NCI-H1930 (cell line): ENCODE data around the gene MAP3K7.
A peak's percentile ranks its signal among the peaks of the same experiment; 100 is the strongest.

Source experiments
- DNase-seq, 2 experiments: peaks; one replicate each; lab custom pipeline; 2025; lab: John Stamatoyannopoulos, UW

Gene MAP3K7

DNA sequence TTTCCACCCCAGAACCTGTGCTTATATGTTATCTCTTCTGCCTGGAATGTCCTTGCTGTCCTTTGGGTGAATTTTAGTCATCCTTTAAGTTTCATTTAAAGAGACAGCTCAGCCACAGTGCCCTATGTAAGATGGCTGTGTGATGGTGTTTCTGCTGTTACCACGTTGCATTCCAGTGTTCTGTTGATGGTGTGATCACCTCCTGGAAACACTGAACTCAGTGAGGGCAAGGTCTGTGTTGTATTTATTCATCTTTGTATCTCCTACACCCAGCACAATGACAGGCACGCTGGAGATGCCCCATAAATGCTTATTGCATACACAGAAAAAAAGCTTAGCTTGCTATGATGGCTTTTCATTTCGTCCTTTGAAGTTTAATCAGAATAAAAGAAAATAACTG is 102.5 kb downstream of the MAP3K7 start:
- DNase-seq, result no peak

DNA sequence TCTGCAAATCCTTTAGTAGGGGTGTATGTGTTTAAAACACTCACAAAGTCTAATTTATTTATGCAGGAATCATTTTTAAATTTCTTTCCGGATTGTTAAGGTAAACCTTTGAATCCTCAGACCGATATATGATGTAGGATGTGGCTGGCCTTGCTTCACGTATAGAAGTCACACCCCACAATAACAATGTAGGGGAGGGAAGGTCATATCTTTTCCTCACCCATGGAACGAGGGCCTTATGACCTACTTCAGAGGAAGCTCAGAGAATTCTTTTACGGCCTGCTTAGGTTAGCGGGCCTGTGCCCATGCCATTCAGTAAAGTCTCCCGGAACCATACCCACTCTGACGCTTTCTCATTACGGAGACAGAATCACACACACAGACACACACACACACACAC is 102.9 kb downstream of the MAP3K7 start:
- DNase-seq, result no peak

DNA sequence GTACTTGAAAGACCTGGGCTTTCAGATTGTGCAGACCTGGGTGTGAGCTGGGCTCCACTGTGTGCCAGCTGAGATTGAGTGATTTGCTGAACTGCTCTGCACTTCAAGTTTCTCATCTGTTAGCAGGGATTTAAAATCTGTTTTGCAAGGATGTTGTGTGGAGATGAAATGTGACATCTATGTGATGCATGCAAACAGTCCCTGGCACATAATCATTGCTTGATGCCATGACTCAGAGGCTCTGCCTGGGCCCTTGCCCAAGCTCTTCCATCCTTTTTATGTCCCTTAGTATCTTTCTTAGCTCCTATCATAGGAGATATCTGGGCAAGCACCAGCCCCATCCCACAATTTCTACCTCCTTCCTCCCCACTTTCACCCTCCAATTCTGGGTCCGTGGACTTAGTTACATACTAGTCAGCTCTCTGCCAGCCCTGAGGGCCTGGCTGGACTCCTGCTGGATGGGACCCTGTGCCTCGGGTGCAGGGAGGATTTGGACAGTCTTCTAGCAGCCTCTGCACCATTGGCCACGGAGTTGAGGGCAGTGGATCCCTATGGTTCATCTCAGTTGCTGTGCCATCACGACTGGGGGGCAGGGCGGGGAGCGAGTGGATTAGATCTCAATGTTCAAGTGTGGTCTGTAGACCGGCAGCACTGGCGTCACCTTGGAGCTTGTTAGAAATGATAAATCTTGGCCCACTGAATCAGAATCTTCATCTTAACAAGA is 103.6 kb downstream of the MAP3K7 start:
- no peak for DNase-seq

DNA sequence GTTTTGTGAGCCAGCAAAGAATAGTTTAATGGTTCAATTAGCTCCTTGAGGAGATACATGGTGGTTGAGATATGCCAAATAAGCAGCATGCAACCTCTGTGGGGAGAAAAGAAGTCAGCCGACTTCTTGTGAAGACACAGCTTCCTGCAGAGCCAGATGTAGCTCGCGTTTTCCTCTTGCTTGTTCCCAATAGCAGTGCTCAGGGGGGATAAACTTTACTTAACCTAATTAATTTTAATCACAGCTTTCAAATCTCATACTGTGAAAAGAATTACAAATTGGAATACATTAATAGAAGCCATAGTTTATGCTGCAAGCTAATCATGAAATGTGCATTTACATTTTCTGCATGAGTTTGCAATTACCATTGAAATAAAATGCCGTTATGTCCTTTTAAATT is 106.2 kb downstream of the MAP3K7 start:
- no peak for DNase-seq

DNA sequence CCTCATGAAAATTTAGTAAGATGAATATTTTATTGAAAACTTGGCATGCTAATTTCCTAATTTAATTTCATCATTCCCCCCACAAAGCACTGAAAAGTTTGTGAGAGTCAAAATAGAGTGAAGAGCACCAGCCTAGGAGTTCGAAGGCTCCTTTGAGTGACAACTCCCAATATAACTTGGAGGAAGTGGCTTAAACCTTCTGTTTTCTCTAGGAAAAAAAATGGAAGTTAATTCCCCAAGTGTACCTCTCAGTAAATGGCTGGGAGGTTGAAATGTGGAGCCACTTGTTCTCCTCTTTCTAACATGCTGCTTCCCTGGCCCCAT is 107.3 kb downstream of the MAP3K7 start:
- no peak for DNase-seq

DNA sequence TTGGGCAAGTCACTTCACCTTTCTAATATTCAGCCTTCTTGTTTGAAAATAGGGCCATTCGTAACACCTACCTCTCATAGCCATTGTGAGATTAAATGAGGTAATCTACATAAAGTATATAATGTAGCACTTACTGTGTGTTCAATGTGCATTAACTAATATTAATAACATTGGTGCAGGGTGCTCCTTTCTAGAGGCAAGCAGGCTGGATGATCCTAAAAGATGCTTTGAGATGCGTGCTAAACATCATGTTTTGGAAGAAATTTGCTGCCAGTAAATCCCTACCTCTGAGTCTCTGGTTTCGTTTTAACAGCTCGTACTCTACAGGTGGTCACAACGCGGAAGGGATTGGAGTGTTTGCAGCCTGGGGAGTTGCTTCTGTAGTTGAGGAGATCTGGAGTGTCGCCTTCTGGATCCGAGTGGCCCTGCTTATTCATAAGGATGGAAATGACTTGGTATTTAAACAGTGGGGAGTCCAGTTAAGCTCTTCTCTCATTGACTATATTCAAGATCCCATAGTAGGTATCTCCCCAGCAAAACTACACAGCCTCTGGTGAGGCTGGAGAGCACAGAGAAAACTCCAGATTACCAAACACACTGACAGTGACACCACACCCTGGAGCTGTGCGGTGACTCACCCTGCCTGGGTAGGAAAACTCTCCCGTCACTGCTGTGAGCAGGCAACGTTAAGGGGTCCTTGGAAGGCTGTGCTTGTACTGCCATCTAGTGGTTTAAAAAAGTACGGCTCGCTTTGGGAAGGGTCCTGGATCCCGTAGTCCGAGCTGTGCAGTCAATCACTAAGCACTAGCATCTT is 107.9 kb downstream of the MAP3K7 start:
- peak; percentile 10 to 68 for DNase-seq

DNA sequence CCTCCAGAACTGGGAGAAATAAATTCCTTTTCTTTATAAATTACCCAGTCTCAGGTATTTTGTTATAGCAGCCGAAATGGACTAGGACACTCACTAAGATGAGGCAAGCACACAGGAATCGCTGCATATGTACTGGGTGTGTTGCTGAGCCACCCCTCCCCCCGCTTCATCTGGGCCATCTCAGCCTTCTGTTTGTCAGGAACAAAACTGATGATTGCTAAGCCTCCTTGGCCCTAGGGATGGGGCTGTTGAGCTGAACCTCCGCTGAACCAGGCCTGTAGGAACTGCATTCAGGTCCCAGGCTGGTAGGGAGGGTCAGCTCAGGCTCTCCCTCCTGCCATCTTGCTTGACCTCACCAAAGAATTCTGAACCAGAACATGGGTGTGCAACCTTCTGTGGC is 108.6 kb downstream of the MAP3K7 start:
- DNase-seq, result no peak

DNA sequence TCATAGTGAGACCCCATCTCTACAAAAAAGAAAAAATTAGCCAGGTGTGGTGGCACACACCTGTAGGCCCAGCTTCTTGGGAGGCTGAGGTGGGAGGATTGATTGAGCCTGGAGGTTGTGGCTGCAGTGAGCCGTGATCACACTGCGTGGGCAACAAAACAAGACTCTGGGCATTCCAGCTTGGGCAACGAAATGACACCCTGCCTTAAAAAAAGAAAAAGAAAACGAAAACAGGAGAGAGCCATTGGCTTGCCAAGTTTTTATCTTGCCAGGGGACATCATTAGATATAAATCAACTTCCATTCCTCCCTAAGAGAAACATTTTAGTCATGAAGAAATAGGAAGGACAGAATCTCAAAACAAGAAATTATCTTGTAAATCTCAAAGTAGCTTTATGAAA is 109.5 kb downstream of the MAP3K7 start:
- no peak for DNase-seq

DNA sequence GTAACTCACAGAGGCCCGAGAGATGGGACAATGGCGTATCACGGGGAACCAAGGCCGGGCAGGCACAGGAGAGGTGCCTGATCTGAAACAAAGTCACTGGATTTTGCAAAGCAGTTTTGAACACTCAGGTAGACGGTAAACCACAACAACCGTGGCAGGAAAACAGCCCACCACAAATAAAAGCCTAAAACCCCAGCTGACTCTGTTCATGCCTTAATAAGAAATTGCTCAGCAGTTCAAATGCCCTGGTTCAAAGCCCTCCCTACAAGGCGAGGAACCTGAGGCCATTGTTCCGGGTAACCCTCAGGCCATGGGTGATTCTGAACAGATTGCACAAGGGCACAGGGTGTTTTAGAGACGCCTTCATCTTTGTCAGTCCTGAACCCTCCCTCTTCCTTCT is 114.2 kb downstream of the MAP3K7 start:
- no peak for DNase-seq

DNA sequence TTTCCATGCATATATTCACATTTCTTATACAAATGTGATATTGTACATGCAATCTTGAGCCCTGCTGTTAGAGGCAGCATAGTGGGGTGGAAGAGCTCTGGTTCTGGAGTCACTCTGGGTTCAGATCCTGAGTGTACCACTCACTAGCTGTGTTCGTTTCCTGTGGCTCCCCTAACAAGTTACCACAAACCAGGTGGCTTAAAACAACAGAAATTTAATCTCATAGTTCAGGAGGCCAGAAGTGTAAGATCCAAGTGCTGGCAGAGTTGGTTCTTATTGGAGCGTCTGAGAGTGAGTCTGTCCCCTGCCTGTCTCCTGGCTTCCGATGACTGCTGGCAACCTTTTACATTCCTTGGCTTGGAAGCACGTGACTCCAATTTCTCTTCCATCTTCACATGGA is 115.6 kb downstream of the MAP3K7 start:
- no peak for DNase-seq

DNA sequence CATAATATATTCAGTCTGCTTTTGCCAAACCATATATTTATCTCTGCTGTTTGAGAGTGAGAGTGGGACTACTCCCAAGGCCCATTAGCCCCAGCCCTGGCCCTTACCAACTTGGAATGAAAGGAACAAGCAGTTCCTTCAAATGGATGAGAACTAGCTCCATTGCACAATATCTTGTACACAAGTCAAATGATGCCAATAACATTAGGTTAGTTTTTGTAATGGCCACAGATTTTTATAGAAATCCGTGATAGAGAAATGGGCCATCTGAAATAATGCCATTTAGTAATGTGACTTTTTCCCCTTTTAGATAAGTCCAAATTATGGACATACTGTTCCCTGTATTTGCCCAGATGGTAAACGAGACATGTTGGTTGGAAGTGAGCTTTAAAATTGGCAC is 117.0 kb downstream of the MAP3K7 start:
- DNase-seq, result no peak

DNA sequence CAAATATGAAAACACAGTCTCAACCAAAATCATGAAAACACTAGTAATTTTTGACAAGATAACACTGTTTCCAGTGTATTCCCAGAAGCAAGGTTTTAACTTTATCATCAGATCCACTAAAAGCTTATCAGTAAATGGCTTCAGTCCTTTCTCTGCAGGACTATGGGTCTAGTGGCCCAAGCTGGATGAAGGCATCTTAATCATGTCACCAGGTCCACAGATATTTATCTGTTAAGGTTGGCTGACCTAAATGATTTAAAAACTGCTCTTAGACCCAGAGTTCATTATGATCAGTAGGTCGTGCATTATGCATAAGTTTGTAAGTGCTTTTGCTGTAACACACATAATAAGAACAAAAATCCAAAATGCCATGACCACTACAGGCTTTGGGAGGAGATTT is 118.0 kb downstream of the MAP3K7 start:
- no peak for DNase-seq

DNA sequence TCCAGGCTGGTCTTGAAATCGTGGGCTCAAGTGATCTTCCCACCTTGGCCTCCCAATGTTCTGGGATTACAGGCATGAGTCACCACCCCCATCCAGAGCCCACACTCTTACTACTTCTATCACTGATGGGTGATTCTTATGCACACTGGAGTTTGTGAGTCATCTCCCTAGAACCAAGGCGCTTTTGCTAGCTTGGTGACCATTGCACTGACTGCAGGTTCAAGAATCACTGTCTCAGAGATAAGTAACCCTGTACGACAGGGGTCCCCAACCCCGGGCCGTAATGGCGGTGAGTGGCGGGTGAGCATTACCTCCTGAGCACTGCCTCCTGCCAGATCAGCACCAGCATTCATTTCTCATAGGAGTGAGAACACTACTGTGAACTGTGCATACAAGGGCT is 118.8 kb downstream of the MAP3K7 start:
- no peak for DNase-seq

DNA sequence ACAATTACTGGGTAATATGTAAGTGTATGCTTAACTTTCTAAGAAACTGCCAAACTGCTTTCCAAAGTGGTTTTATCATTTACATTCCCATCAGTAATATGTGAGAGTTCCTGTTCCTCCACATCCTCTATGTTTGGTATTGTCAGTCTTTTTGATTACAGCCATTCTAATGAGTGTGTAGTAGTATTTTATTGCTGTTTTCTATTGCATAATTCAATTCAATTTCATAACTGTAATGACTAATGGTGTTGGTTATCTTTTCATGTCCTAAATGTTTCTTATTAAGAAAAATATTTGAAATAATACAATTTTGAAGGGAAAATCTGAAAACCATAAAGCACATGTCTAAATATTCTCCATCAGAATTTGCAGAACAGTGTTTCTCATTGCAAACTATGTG is 119.3 kb downstream of the MAP3K7 start:
- no peak for DNase-seq

DNA sequence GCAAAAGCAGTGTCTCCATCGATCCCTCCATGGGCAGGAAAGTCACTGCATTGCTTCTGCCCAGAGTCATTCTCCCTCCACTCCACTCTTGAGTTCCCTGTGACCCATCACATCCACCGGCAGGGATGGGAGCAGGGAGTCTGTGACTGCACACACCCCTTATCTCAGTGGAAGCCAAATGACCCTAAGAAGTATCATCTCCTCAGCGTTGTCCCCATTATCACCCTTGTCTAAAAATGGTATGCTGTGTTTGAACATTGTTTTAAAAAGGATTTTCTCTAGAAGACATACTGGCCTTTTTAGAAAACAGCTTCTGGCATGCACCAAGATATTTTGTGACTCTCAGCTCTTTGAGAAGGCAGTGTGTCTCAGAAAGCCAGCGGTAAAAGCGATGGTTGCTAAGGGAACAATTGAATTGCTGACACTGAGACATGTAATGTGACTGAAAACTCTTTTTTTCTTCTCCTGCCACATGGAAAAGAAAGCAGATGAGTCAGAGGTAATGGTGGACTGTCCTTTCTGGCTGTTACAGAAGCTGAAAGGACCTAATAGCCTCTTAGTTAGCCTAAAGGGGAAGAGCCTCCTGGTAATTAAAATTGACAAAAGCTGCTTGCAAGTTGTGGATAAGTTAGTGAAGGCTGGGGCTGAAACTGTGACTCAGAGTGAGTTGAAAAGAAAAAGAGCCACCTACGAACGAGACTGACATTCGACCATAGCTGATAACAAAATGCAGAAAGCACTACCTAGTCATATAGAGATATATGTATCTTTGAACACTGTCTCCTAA is 120.5 kb downstream of the MAP3K7 start:
- no peak for DNase-seq

DNA sequence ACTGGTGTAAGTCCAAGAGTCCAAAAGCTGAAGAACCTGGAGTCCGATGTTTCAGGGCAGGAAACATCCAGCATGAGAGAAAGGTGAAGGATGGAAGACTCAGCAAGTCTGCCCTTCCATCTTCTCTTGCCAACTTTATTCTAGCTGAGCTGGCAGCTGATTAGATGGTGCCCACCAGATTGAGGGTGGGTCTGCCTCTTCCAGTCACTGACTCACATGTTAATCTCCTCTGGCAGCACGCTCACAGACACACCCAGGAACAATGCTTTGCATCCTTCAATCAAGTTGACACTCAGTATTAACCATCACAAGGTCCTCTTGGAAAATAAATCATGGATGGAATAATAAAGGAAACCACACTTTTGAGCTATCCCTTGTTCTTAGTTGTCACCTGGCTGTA is 121.2 kb downstream of the MAP3K7 start:
- DNase-seq, result no peak

DNA sequence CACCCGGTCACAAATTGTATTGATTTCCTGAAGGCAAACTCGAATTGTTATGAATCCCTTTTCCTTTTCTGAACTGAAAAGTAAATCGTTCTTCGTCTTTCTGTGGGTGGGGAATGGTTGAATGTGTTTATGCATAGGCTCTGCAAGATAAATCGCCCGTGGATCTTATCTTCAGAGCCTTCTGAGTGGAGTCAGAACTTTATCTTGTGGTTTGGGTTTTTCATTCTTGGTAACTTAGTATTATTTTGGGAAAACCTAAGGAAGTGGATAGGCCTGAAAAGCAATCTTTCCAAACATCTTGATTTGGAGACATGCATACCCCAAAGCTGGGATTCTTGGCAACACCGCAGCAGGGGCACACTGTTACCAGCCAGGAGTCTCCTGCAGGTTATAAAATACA is 122.4 kb downstream of the MAP3K7 start:
- DNase-seq, result no peak

DNA sequence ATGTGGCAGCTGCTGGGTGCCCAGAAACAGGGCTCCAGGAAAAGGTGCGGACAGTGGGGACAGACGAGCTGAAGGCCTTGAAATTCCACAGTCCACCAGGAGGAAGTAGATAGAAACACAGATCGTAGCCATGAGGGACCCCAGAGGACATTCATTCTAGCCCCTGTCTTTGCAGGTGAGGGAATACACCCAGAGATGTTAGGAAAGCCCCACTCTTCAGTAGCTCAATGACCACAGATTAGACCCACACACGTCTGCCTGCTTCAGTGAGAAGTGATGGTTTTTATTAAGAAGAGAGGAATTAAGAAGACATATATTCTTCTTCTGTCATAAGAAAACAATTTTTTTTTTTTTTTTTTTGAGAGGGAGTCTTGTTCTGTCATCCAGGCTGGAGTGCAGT is 123.0 kb downstream of the MAP3K7 start:
- no peak for DNase-seq
